Type B pancreatic cell (in vitro differentiated cells): ENCODE data around the gene PAK5. TPM values are rescaled to one million over a fixed set of nuclear protein-coding genes. Genes with fewer than 3 reads are reported as not detected.

Experiments
- DNase-seq: peaks from one replicate; pipeline ENCODE4 v3.0.0; 2021; ENCODE audit warnings: mixed read lengths; ENCODE audit not compliant: unreplicated experiment; ENCODE audit errors: extremely low spot score
- H3K27ac Mint-ChIP-seq: 2 replicates; pipeline ENCODE4 v1.8.0; 2021; ENCODE audit warnings: mild to moderate bottlenecking, mixed read lengths
- H3K27me3 Mint-ChIP-seq: 2 replicates; pipeline ENCODE4 v1.8.0; 2021; ENCODE audit warnings: mixed read lengths
- H3K36me3 Mint-ChIP-seq: 2 replicates; pipeline ENCODE4 v1.8.0; 2021; ENCODE audit warnings: mixed read lengths
- H3K4me1 Mint-ChIP-seq: one replicate; pipeline ENCODE4 v1.8.0; 2021; ENCODE audit warnings: mixed read lengths; ENCODE audit not compliant: unreplicated experiment
- H3K4me3 Mint-ChIP-seq: 2 replicates; pipeline ENCODE4 v1.8.0; 2021; ENCODE audit warnings: mild to moderate bottlenecking, mixed read lengths
- H3K9me3 Mint-ChIP-seq: 2 replicates; pipeline ENCODE4 v1.8.0; 2021; ENCODE audit warnings: mixed read lengths
- total RNA-seq: library from RNA; stranded (reverse); gene quantifications from 2 replicates; pipeline ENCODE4 v1.2.1, GENCODE V29; 2021; ENCODE audit warnings: low replicate concordance
- TF ChIP-seq, protein P1 (sequence below): fragments of 200-600 bp; sonication (generic); conservative IDR thresholded peaks from 2 replicates; pipeline ENCODE4 v1.5.0; 2021; ENCODE audit warnings: antibody characterized with exemption, mild to moderate bottlenecking

The PAK5 gene
- total RNA-seq, 1 donor from 2014 or later = 1.8 TPM

DNA sequence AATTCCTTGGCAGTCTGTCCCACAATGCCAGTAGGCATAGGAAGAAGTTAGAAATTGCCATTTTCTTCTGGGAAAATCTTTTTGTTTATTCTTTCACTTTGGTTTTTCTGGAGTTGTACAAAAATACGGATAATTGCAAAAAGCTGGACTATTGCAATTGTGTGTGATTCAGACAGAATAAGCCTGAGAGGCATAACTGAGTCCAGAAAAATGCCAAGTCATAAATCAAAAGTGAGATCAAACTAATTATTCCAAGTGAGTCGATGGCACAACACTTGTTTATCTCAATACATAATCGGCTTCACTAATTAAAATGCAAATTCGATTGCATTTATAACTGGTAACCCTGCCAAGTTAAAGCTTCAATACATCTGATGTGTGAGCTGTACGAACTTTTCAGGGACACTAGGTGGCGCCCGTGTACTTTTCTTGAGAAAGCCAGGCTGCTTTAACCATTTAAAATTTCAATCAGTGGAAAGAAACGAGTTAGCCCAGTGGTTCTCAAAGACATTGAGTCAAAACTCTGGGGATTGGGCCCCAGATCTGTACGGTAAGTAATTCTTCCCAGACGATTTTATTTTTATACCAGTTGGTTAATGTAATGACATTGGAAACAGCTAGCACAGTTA lies 221.9 kb downstream of the PAK5 start:
- no peak for DNase-seq
- TF ChIP-seq, protein P1, sequence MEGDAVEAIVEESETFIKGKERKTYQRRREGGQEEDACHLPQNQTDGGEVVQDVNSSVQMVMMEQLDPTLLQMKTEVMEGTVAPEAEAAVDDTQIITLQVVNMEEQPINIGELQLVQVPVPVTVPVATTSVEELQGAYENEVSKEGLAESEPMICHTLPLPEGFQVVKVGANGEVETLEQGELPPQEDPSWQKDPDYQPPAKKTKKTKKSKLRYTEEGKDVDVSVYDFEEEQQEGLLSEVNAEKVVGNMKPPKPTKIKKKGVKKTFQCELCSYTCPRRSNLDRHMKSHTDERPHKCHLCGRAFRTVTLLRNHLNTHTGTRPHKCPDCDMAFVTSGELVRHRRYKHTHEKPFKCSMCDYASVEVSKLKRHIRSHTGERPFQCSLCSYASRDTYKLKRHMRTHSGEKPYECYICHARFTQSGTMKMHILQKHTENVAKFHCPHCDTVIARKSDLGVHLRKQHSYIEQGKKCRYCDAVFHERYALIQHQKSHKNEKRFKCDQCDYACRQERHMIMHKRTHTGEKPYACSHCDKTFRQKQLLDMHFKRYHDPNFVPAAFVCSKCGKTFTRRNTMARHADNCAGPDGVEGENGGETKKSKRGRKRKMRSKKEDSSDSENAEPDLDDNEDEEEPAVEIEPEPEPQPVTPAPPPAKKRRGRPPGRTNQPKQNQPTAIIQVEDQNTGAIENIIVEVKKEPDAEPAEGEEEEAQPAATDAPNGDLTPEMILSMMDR = peak; percentile 95
- H3K27ac Mint-ChIP-seq = no peak overlapping the region
- H3K9me3 Mint-ChIP-seq = no peaks in the 10 kb centered on the region
- H3K27me3 Mint-ChIP-seq = peaks cover 19% of the 10 kb centered on the region
- no peaks in the 10 kb centered on the region for H3K36me3 Mint-ChIP-seq
- no peak overlapping the region for H3K4me3 Mint-ChIP-seq
- H3K4me1 Mint-ChIP-seq = peaks cover 5% of the 10 kb centered on the region

DNA sequence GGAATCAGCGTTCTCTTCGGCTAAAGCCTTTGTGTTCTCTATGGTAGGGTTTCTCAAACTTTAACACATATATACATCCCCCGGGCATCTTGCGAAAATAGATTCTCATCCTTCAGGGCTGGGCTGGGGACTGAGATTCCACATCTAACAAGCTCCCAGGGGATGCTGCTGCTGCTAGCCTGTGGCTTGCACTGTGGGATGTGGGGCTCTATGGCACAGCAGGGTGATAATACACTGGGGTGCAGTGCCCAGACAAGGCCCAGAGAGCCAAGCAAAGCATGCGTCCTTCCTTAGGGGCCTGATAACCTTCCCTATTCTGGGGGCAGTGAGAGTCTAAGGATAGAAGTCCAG lies 222.4 kb downstream of the PAK5 start:
- no peak for DNase-seq
- no peaks in the 10 kb centered on the region for H3K36me3 Mint-ChIP-seq
- peaks cover 5% of the 10 kb centered on the region for H3K4me1 Mint-ChIP-seq
- no peak overlapping the region for H3K4me3 Mint-ChIP-seq
- H3K27ac Mint-ChIP-seq = no peak overlapping the region
- TF ChIP-seq, protein P1 = no peak
- no peaks in the 10 kb centered on the region for H3K9me3 Mint-ChIP-seq
- H3K27me3 Mint-ChIP-seq = peaks cover 21% of the 10 kb centered on the region

DNA sequence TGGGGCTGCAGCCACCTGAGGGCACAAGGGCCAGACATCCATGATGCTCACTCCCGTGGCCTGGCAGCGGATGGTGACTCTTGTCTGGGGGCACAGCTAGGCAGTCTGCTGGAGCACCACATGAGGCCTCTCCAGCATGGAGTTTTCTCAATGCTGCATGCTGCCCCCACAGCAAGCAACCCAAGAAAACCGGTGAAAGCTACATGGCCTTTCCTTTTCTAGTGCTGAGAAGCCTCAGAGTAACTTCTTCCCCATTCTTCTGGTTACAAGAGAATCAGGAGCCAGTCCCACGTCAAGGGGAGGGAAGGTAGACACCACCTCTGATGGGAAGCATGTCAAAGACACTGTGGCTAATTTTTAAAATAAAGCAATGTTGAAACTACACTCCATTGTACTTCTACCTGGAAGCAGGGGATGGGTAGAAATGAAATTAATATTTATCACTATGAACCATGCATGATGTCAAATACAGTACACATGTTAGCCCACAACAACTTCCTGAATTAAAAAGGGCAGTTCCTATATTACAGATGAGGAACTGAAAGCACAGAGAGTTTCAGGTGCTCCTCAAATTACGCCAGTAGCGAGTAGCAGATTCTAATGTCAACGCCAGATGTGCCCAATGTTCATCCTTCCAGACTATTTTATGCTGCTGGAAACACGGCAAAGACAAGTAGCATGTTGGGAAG lies 223.0 kb downstream of the PAK5 start:
- Mint-ChIP-seq H3K36me3 (no peaks in the 10 kb centered on the region), H3K27me3 (peaks cover 24% of the 10 kb centered on the region), H3K9me3 (no peaks in the 10 kb centered on the region), H3K27ac (no peak overlapping the region), H3K4me3 (no peak overlapping the region), H3K4me1 (peaks cover 5% of the 10 kb centered on the region)
- DNase-seq = no peak
- TF ChIP-seq, protein P1 = no peak

DNA sequence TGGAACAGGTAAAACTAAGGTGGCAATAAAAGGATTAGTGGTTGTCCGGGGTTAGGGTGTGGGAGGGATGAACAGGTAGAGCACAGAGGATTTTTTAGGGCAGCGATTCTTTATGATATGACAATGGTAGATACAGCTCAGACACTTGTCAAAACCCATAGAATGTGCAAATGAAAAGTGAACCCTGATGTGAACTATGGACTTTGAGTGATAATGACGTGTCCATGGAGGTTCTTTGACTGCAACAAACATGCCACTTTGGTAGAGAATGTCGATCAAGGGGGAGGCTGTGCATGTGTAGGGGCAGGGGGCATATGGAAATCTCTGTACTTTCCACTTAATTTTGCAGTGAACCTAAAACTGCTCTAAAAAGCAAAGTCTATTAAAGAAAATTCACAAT lies 223.8 kb downstream of the PAK5 start:
- Mint-ChIP-seq H3K36me3 (no peaks in the 10 kb centered on the region), H3K27ac (no peak overlapping the region), H3K27me3 (peaks cover 24% of the 10 kb centered on the region), H3K9me3 (no peaks in the 10 kb centered on the region), H3K4me1 (peaks cover 5% of the 10 kb centered on the region), H3K4me3 (no peak overlapping the region)
- TF ChIP-seq, protein P1 = no peak
- DNase-seq = no peak

DNA sequence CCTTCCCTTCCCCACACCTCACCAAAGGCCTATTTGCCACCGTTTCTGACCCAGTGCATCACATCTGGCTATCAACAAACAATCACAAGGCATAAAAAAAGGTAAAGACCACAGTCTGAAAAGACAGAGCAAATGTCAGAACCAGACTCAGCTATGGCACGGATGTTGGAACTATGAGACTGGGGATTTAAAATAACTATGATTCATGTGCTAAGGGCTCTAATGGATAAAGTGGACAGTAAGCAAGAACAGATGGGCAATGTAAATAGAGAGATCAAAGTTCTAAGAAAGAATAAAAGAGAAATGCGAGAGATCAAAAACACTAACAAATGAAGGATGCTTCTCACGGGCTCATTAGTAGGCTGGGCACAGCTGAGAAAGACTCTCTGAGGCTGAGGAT lies 225.0 kb downstream of the PAK5 start:
- no peak for DNase-seq
- H3K27me3 Mint-ChIP-seq = peaks cover 20% of the 10 kb centered on the region
- H3K36me3 Mint-ChIP-seq = no peaks in the 10 kb centered on the region
- TF ChIP-seq, protein P1 = no peak
- H3K4me1 Mint-ChIP-seq = peaks cover 8% of the 10 kb centered on the region
- no peaks in the 10 kb centered on the region for H3K9me3 Mint-ChIP-seq
- H3K4me3 Mint-ChIP-seq = no peak overlapping the region
- no peak overlapping the region for H3K27ac Mint-ChIP-seq
